ENCODE results near the gene SLC34A2. TPM values are rescaled to one million over a fixed set of nuclear protein-coding genes. Genes with fewer than 3 reads are reported as not detected.

SLC34A2 gene
- total and polyA plus RNA-seq, 2 donors from 2014 or later, result 2.9 to 694 TPM

- H3K27ac ChIP-seq (ENCODE audit: low read depth in 2 of 2, low read length in 2 of 2), result no peak overlapping the region
- H3K36me3 ChIP-seq (ENCODE audit: control insufficient read depth in 2 of 3, insufficient read depth in 3 of 3, low read length in 3 of 3), result no peaks in the 10 kb centered on the region
- DNase-seq (no peak), FAIRE-seq (no peak)
- no peak overlapping the region for H3K9ac ChIP-seq (ENCODE audit: low read length in 3 of 3)
- H3K27me3 ChIP-seq (ENCODE audit: control insufficient read depth, insufficient read depth, low read length), result no peaks in the 10 kb centered on the region
- intact Hi-C loops (cut with DNase I), result no loop called here
- H3K9me3 ChIP-seq (ENCODE audit: control insufficient read depth in 2 of 3, insufficient read depth in 1 of 3, low read length in 3 of 3), result no peaks in the 10 kb centered on the region
- no peaks in the 10 kb centered on the region for H3K4me1 ChIP-seq (ENCODE audit: control insufficient read depth in 2 of 3, insufficient read depth in 2 of 3, low read depth in 1 of 3, low read length in 3 of 3)
- H3K4me3 ChIP-seq (ENCODE audit: low read length in 3 of 3), result no peak overlapping the region
- no peak for TF ChIP-seq CTCF (IDR thresholded peaks at IDR 0.05; ENCODE audit: borderline replicate concordance, extremely low read depth, insufficient read depth)
These were observed 48.2 kb downstream of the SLC34A2 start for GRCh38 chr4:25703731-25704388.

DNA sequence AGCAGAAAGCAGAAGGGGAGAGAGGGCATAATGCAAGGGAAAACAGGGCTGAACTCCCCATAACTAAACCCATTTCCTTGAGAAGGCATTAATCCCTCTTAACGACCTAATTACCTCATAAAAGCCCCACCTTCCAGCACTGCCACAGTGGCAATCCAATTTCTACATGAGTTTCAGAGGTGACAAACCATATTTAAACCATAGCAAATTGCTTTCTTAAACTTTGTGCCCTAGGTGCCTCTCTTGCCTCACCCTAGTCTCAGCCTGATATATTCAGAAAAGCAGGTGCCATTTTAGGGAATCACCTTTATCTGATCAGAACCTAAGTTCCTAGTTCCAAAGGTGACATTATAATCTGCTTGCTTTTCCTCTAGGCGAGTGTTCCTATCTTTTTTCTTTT lies 48.9 kb downstream of the SLC34A2 start:
- no peak overlapping the region for H3K4me3 ChIP-seq (ENCODE audit: low read length in 3 of 3)
- H3K27ac ChIP-seq (ENCODE audit: low read depth in 2 of 2, low read length in 2 of 2), result no peak overlapping the region
- no peak for TF ChIP-seq CTCF (IDR thresholded peaks at IDR 0.05; ENCODE audit: borderline replicate concordance, extremely low read depth, insufficient read depth)
- H3K36me3 ChIP-seq (ENCODE audit: control insufficient read depth in 2 of 3, insufficient read depth in 3 of 3, low read length in 3 of 3), result no peaks in the 10 kb centered on the region
- no peak for FAIRE-seq
- no peaks in the 10 kb centered on the region for H3K4me1 ChIP-seq (ENCODE audit: control insufficient read depth in 2 of 3, insufficient read depth in 2 of 3, low read depth in 1 of 3, low read length in 3 of 3)
- intact Hi-C loops (cut with DNase I), result no loop called here
- H3K9ac ChIP-seq (ENCODE audit: low read length in 3 of 3), result no peak overlapping the region
- no peak for DNase-seq
- H3K9me3 ChIP-seq (ENCODE audit: control insufficient read depth in 2 of 3, insufficient read depth in 1 of 3, low read length in 3 of 3), result no peaks in the 10 kb centered on the region
- no peaks in the 10 kb centered on the region for H3K27me3 ChIP-seq (ENCODE audit: control insufficient read depth, insufficient read depth, low read length)

- H3K9ac ChIP-seq (ENCODE audit: low read length in 3 of 3), result no peak overlapping the region
- no peaks in the 10 kb centered on the region for H3K36me3 ChIP-seq (ENCODE audit: control insufficient read depth in 2 of 3, insufficient read depth in 3 of 3, low read length in 3 of 3)
- TF ChIP-seq CTCF (IDR thresholded peaks at IDR 0.05; ENCODE audit: borderline replicate concordance, extremely low read depth, insufficient read depth), result no peak
- no peak overlapping the region for H3K27ac ChIP-seq (ENCODE audit: low read depth in 2 of 2, low read length in 2 of 2)
- no peaks in the 10 kb centered on the region for H3K27me3 ChIP-seq (ENCODE audit: control insufficient read depth, insufficient read depth, low read length)
- no peaks in the 10 kb centered on the region for H3K9me3 ChIP-seq (ENCODE audit: control insufficient read depth in 2 of 3, insufficient read depth in 1 of 3, low read length in 3 of 3)
- H3K4me3 ChIP-seq (ENCODE audit: low read length in 3 of 3), result no peak overlapping the region
- H3K4me1 ChIP-seq (ENCODE audit: control insufficient read depth in 2 of 3, insufficient read depth in 2 of 3, low read depth in 1 of 3, low read length in 3 of 3), result no peaks in the 10 kb centered on the region
- intact Hi-C loops (cut with DNase I), result no loop called here
- DNase-seq (no peak), FAIRE-seq (no peak)
These were observed 55.0 kb downstream of the SLC34A2 start for GRCh38 chr4:25710637-25711036.

- Histone ChIP-seq H3K36me3 (ENCODE audit: control insufficient read depth in 2 of 3, insufficient read depth in 3 of 3, low read length in 3 of 3) (no peaks in the 10 kb centered on the region), H3K9me3 (ENCODE audit: control insufficient read depth in 2 of 3, insufficient read depth in 1 of 3, low read length in 3 of 3) (no peaks in the 10 kb centered on the region), H3K4me1 (ENCODE audit: control insufficient read depth in 2 of 3, insufficient read depth in 2 of 3, low read depth in 1 of 3, low read length in 3 of 3) (no peaks in the 10 kb centered on the region), H3K9ac (ENCODE audit: low read length in 3 of 3) (no peak overlapping the region), H3K27me3 (ENCODE audit: control insufficient read depth, insufficient read depth, low read length) (no peaks in the 10 kb centered on the region), H3K4me3 (ENCODE audit: low read length in 3 of 3) (no peak overlapping the region), H3K27ac (ENCODE audit: low read depth in 2 of 2, low read length in 2 of 2) (no peak overlapping the region)
- no peak for FAIRE-seq
- no peak for DNase-seq
- intact Hi-C loops (cut with DNase I), result no loop called here
- no peak for TF ChIP-seq CTCF (IDR thresholded peaks at IDR 0.05; ENCODE audit: borderline replicate concordance, extremely low read depth, insufficient read depth)
These were observed 57.0 kb downstream of the SLC34A2 start for GRCh38 chr4:25712611-25713010.

Measured in kidney (tissue), 14 donors.